ENCODE measurements around the gene ESRRA.

- TF ChIP-seq CTCF (IDR thresholded peaks at IDR 0.05) = no peak
- no peak for TF ChIP-seq POLR2A (IDR thresholded peaks at IDR 0.05)
- TF ChIP-seq POLR2AphosphoS5 (IDR thresholded peaks at IDR 0.05) = no peak
Observed at GRCh38 chr11:64341429-64341828, 36.1 kb downstream of the ESRRA start.

Data from prostate gland (tissue), 2 donors.